Bronchial epithelial cell (primary cell): ENCODE data around the gene LCN12. TPM values are rescaled to one million over a fixed set of nuclear protein-coding genes. Genes with fewer than 3 reads are reported as not detected.

Experiments
- DNase-seq: peaks from one replicate; pipeline ENCODE4 v3.0.0-alpha.2; 2010; ENCODE audit warnings: low read depth
- FAIRE-seq: peaks from 2 replicates; lab custom pipeline; 2011; peaks lifted over from hg19 to GRCh38; lab: Jason Lieb, UNC
- H3K27me3 ChIP-seq: 2 replicates; pipeline ENCODE4 v1.5.1; 2011; ENCODE audit warnings: low read length; ENCODE audit not compliant: control insufficient read depth, insufficient read depth
- H3K36me3 ChIP-seq: 2 replicates; pipeline ENCODE4 v1.5.1; 2011; ENCODE audit warnings: low read length; ENCODE audit not compliant: control insufficient read depth, insufficient read depth
- H3K4me3 ChIP-seq: 2 replicates; pipeline ENCODE4 v1.5.1; 2011; ENCODE audit warnings: mild to moderate bottlenecking, low read depth, low read length, control low read depth
- CTCF ChIP-seq: IDR thresholded peaks from 2 replicates; pipeline ENCODE4 v1.5.1; 2011; ENCODE audit warnings: mild to moderate bottlenecking, moderate library complexity, low read length, control low read depth, inconsistent platforms; ENCODE audit not compliant: insufficient read depth, severe bottlenecking
- total RNA-seq: library from RNA; depleted of rRNA; stranded (reverse); fragments of >200 nt; gene quantifications from 2 replicates; pipeline ENCODE4 v1.2.1, GENCODE V29; 2014

Gene LCN12
- total RNA-seq, 1 donor from 2014 or later: not detected

GRCh38 chr9:136949817-136950655, 2.0 kb upstream of the LCN12 start:
- H3K27me3 ChIP-seq: no peaks in the 10 kb centered on the region
- FAIRE-seq (no peak), DNase-seq (peak; percentile 80)
- peak; percentile 21 for TF ChIP-seq CTCF
- peak overlapping the region; percentile 76 for H3K4me3 ChIP-seq
- H3K36me3 ChIP-seq: no peaks in the 10 kb centered on the region

- DNase-seq (no peak), FAIRE-seq (no peak)
- Histone ChIP-seq H3K4me3 (peak overlapping the region; percentile 76), H3K36me3 (no peaks in the 10 kb centered on the region), H3K27me3 (no peaks in the 10 kb centered on the region)
- TF ChIP-seq CTCF: no peak
Measured at GRCh38 chr9:136950656-136951276, 1.3 kb upstream of the LCN12 start.

- Histone ChIP-seq H3K36me3 (no peaks in the 10 kb centered on the region), H3K4me3 (no peak overlapping the region), H3K27me3 (no peaks in the 10 kb centered on the region)
- TF ChIP-seq CTCF: no peak
- DNase-seq: no peak
- FAIRE-seq: no peak
Measured at GRCh38 chr9:136952321-136952850, 313 bp downstream of the LCN12 start.

- Histone ChIP-seq H3K4me3 (no peak overlapping the region), H3K36me3 (no peaks in the 10 kb centered on the region), H3K27me3 (no peaks in the 10 kb centered on the region)
- TF ChIP-seq CTCF: no peak
- DNase-seq: no peak
- FAIRE-seq: no peak
Measured at GRCh38 chr9:136952876-136953770, 1.1 kb downstream of the LCN12 start.

- FAIRE-seq (no peak), DNase-seq (no peak)
- no peaks in the 10 kb centered on the region for H3K27me3 ChIP-seq
- H3K36me3 ChIP-seq: no peaks in the 10 kb centered on the region
- no peak overlapping the region for H3K4me3 ChIP-seq
- no peak for TF ChIP-seq CTCF
Measured at GRCh38 chr9:136953771-136954269, 1.7 kb downstream of the LCN12 start.
